GM12875 (cell line): ENCODE data around the gene FAAP20.

Experiments used
- H3K4me3 ChIP-seq: one replicate; pipeline ENCODE4 v1.5.1; 2011; ENCODE audit warnings: low read depth, low read length, control low read depth
- CTCF ChIP-seq: IDR thresholded peaks from 2 replicates; pipeline ENCODE4 v1.5.1; 2011; ENCODE audit warnings: low read depth, mild to moderate bottlenecking, control low read depth, inconsistent platforms, low read length, moderate library complexity, borderline replicate concordance; ENCODE audit not compliant: insufficient read depth

Gene FAAP20

DNA sequence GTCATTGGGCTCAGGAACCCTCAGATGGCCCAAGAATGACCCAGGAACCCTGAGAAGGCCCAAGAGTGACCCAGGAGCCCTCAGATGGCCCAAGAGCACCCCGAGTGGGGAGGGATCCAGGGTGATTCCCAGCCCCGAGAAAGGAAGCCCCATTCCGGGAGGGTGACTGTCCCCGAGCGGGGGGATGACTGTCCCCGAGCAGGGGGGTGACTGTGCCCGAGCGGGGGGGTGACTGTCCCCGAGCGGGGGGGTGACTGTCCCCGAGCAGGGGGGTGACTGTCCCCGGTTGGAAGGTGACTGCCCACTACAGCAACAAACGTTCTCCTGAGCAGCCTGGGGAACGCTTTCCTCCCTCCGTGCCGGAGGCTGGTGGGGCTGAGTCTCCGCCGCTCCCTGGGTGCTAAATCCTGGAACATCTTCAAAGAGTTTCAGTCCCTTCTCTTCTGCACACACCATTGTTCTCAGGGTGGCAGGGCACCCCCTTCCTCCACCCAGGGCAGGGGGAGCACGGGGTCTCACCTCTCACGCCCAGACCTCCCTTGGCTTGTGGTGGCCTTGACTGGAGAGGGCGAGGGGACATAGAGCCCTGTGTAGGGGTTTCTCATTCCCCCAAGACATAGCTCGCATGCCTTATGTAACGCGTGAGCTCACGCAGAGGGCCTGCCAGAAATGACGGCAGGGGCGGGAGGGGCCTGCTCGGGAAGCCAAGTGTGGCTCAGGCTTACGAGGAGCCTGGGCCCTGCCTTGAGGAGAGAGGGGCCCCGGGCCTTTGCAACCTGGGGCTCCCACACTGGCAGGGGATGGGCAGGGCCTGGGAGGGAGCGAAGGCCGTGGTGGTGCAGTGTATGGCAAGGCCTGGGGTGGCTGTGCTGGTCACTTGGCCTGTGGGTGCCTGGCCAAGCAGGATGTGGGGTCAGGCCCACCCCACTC lies 19.3 kb upstream of the FAAP20 start:
- no peak for TF ChIP-seq CTCF
- H3K4me3 ChIP-seq, result no peak overlapping the region

DNA sequence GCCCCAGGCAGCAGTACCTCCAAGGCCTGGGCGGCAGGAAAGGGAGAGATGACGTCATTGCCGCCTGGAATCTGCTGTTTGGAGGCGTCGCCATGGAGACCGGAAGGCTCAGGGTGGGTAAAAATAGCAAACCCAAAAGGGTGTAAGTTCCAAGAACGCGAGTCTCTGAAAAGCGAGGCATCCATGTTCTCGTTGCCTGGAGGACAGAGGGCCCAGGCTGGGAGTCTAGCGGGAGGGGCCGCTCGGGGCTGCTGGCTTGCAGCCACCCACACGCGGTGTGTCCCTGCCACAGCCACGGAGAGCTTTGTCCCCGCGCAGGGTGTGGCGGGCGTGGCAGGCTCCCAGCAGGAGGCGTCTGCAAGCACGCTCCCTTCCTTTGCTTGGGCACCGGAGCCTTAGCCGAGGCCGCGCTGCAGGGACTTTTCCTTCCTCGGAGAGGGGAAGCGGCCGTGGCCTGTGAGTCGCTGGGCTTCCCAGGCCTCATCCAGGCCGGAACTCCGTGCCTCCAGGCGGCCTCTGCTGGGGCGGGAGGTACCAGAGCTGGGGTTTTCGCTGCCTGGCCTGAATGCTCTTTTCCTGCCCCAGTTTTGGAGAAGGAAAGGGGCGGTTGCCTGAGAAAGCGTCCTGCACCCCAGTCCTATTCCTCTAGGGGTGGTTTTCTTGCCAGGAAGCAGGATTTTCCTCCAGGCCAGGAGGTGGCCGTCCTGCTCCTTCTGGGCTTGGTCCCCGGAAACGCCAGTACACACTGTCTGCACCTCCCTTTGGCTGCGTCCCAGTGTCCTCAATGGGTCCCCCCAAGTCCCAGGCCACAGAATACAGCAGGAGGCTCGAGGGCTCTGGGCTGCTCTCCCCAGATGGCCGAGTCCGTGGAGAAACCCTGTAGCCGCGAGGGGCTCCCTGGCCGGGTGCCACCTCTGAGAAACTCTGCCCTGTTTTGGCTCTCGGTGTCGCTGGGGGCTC lies 18.2 kb upstream of the FAAP20 start:
- no peak overlapping the region for H3K4me3 ChIP-seq
- no peak for TF ChIP-seq CTCF

DNA sequence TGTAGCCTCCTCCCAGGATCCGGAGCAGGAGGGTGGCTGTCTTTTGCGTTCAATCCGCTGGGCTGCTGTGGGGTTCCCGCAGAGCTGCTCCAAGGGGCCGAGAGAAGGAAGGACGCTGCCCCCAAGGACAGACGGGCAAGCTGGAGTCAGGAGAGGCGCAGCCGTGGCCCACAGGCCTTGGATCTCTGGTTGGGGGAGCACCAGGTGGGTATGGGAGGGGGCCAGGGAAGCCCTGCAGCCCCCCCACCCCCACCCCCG lies 17.6 kb upstream of the FAAP20 start:
- no peak for TF ChIP-seq CTCF
- no peak overlapping the region for H3K4me3 ChIP-seq

DNA sequence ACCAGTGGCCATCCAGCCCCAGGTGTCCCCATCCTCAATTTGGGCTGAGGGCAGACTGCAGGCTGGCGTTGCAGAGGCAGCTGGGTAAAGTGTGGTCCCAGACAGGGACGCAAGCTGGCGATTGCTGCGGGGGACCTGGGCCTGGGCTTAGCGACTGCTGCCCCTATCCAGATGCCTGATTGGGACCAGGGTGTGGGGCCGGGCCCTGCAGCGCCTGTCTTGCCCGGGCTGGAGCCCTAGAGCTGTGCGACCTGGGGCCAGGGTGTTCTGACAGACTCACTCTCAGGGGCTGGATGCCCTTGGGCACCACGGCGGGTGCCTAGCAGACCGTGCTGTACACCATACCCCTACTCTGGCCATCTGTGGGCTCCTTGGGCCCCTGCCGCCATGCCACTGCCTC lies 16.2 kb upstream of the FAAP20 start:
- no peak for TF ChIP-seq CTCF
- no peak overlapping the region for H3K4me3 ChIP-seq

DNA sequence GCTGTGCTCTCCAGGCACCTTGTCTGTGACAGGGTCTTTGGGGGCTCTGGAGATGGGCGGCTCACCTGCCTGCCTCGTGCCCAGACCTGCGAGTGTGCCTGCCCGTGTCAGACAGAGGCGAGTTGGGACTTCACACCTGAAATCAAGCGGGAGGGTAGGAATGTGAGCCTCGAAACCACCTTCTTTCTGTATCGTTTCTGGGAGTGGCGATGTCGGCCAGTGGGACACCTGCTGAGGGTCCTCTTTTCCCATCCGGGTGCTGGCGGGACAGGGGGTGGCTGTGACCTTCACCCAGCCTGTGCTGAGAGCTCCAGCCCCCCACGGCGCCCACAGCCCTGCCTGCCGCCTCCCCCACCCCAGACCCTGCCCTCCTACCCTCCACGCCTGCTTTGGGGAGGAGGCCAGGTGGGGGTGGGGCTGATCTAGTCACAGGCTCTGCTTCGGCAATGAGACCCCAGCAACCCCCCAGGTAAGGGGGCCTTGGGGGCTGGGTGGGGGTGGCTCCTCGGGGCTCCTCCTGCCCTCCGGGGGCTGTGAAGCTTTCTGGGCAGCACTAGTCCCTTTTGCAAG lies 15.6 kb upstream of the FAAP20 start:
- no peak for TF ChIP-seq CTCF
- H3K4me3 ChIP-seq, result no peak overlapping the region

DNA sequence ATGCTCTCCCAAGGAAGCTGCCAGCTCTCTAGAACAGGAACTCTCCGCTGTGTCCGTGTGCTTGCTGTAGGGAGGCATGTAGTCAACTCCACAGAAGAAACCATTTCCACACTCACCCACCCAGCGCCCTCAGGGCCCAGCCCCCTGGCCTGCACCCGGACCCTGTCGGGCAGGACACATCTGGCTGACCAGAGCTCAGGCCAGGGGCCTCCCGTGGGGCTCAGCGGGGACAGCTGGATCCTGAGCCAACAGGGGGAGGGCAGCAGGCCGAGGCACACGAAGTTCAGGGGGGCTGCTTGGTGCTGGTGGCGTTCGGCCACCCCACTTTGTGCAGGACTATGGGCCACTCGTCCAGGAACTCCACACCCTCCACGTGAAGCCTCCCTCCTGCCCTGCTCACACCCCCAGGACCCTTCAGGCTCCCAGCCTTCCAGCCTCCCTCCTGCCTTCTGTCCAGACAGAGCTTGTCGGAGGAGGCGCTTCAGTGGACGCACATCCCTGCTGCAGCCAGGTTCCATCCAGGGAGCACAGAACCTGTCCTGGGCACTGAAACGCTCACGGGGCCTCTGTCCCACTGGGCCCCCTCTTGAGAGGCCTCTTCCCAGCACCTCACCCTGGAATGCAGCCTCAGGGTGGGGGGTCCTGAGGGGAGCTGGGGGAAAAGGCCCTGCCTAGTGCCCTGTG lies 15.0 kb upstream of the FAAP20 start:
- H3K4me3 ChIP-seq, result no peak overlapping the region
- TF ChIP-seq CTCF, result no peak
